ENCODE results near the gene ACAN.

DNA sequence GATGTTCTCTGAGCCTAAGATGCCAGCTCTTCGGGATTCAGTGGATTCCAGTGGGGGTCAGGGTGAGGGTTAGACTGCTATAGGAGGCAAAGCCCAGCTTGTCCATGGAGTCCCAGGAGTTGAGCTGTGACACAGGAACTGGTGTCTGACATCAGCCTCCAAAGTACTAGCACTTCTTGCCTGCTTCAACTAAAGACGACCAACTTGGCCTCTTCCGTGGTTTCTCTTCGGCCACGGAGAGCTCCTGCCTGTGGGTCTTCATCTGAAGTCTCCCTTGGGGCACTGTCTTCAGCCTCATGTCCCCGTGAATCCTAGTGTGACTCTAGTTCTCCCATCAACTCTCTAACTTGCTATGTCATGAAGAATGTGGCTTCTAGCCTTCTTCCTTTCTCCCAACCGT lies 12.8 kb upstream of the ACAN start:
- TF ChIP-seq CTCF (conservative IDR thresholded peaks at IDR 0.05 in 1 of 2, IDR thresholded peaks at IDR 0.05 in 1 of 2; ENCODE audit: extremely low read depth in 1 of 2, insufficient read depth in 1 of 2, low read depth in 1 of 2, low read length in 2 of 2) (no peak), EZH2 (IDR thresholded peaks at IDR 0.05; ENCODE audit: borderline replicate concordance, low read length) (no peak)
